ENCODE results near the gene MTHFD1L.

The MTHFD1L gene

GRCh38 chr6:150953851-150954250 lies 88.3 kb downstream of the MTHFD1L start:
- Histone ChIP-seq H3K27ac (no peak overlapping the region), H3K9ac (no peak overlapping the region), H2AFZ (no peak overlapping the region), H3K36me3 (ENCODE audit: control insufficient read depth, insufficient read depth, low read length) (no peaks in the 10 kb centered on the region), H3K4me1 (no peaks in the 10 kb centered on the region), H3K79me2 (no peaks in the 10 kb centered on the region), H3K4me2 (ENCODE audit: low read length) (no peak overlapping the region), H3K27me3 (ENCODE audit: control insufficient read depth, insufficient read depth, low read length) (no peaks in the 10 kb centered on the region), H3K9me3 (ENCODE audit: control insufficient read depth, low read length) (no peaks in the 10 kb centered on the region), H3K4me3 (ENCODE audit: low read depth, low read length) (no peak overlapping the region)
- no peak for TF ChIP-seq CTCF (IDR thresholded peaks at IDR 0.05)

GRCh38 chr6:150959166-150959565 lies 93.7 kb downstream of the MTHFD1L start:
- Histone ChIP-seq H3K9ac (no peak overlapping the region), H3K4me1 (no peaks in the 10 kb centered on the region), H3K36me3 (ENCODE audit: control insufficient read depth, insufficient read depth, low read length) (no peaks in the 10 kb centered on the region), H3K9me3 (ENCODE audit: control insufficient read depth, low read length) (no peaks in the 10 kb centered on the region), H3K27me3 (ENCODE audit: control insufficient read depth, insufficient read depth, low read length) (no peaks in the 10 kb centered on the region), H2AFZ (no peak overlapping the region), H3K4me3 (ENCODE audit: low read depth, low read length) (no peak overlapping the region), H3K79me2 (no peaks in the 10 kb centered on the region), H3K27ac (no peak overlapping the region), H3K4me2 (ENCODE audit: low read length) (no peak overlapping the region)
- TF ChIP-seq CTCF (IDR thresholded peaks at IDR 0.05): no peak

- no peaks in the 10 kb centered on the region for H3K79me2 ChIP-seq
- H3K27me3 ChIP-seq (ENCODE audit: control insufficient read depth, insufficient read depth, low read length): no peaks in the 10 kb centered on the region
- H3K4me3 ChIP-seq (ENCODE audit: low read depth, low read length): no peak overlapping the region
- H3K4me1 ChIP-seq: no peaks in the 10 kb centered on the region
- no peak overlapping the region for H3K4me2 ChIP-seq (ENCODE audit: low read length)
- no peak overlapping the region for H2AFZ ChIP-seq
- no peak overlapping the region for H3K27ac ChIP-seq
- no peak overlapping the region for H3K9ac ChIP-seq
- TF ChIP-seq CTCF (IDR thresholded peaks at IDR 0.05): no peak
- H3K36me3 ChIP-seq (ENCODE audit: control insufficient read depth, insufficient read depth, low read length): no peaks in the 10 kb centered on the region
- no peaks in the 10 kb centered on the region for H3K9me3 ChIP-seq (ENCODE audit: control insufficient read depth, low read length)
Measured at GRCh38 chr6:150962436-150962835, 96.9 kb downstream of the MTHFD1L start.

- no peaks in the 10 kb centered on the region for H3K9me3 ChIP-seq (ENCODE audit: control insufficient read depth, low read length)
- H3K4me3 ChIP-seq (ENCODE audit: low read depth, low read length): no peak overlapping the region
- no peak overlapping the region for H2AFZ ChIP-seq
- no peak overlapping the region for H3K4me2 ChIP-seq (ENCODE audit: low read length)
- no peak overlapping the region for H3K27ac ChIP-seq
- no peaks in the 10 kb centered on the region for H3K4me1 ChIP-seq
- H3K79me2 ChIP-seq: no peaks in the 10 kb centered on the region
- no peaks in the 10 kb centered on the region for H3K27me3 ChIP-seq (ENCODE audit: control insufficient read depth, insufficient read depth, low read length)
- no peak overlapping the region for H3K9ac ChIP-seq
- H3K36me3 ChIP-seq (ENCODE audit: control insufficient read depth, insufficient read depth, low read length): no peaks in the 10 kb centered on the region
- no peak for TF ChIP-seq CTCF (IDR thresholded peaks at IDR 0.05)
Measured at GRCh38 chr6:150964765-150965164, 99.3 kb downstream of the MTHFD1L start.

GRCh38 chr6:150966786-150967185 lies 101.3 kb downstream of the MTHFD1L start:
- Histone ChIP-seq H3K27ac (no peak overlapping the region), H3K4me1 (peaks cover 3% of the 10 kb centered on the region)

More at GRCh38 chr6:150966786-150967185, 101.3 kb downstream of the MTHFD1L start:
- no peak for TF ChIP-seq CTCF (IDR thresholded peaks at IDR 0.05)
- Histone ChIP-seq H3K4me3 (ENCODE audit: low read depth, low read length) (no peak overlapping the region), H3K4me2 (ENCODE audit: low read length) (no peak overlapping the region), H2AFZ (no peak overlapping the region), H3K9ac (no peak overlapping the region), H3K9me3 (ENCODE audit: control insufficient read depth, low read length) (no peaks in the 10 kb centered on the region), H3K27me3 (ENCODE audit: control insufficient read depth, insufficient read depth, low read length) (no peaks in the 10 kb centered on the region), H3K79me2 (no peaks in the 10 kb centered on the region), H3K36me3 (ENCODE audit: control insufficient read depth, insufficient read depth, low read length) (no peaks in the 10 kb centered on the region)

Data from parathyroid adenoma (tissue), 2 donors.